ENCODE measurements around the gene GPR17. TPM values are rescaled to one million over a fixed set of nuclear protein-coding genes. Genes with fewer than 3 reads are reported as not detected.

Gene GPR17
- total RNA-seq, 1 donor from 2014 or later: 0.18 TPM

- Mint-ChIP-seq H3K27me3 (ENCODE audit: low read depth, unreplicated experiment) (peaks cover 2% of the 10 kb centered on the region), H3K4me1 (ENCODE audit: low read depth, unreplicated experiment) (peaks cover 7% of the 10 kb centered on the region), H3K9me3 (ENCODE audit: unreplicated experiment) (no peaks in the 10 kb centered on the region), H3K4me3 (ENCODE audit: unreplicated experiment) (no peak overlapping the region), H3K36me3 (ENCODE audit: low read depth, unreplicated experiment) (peaks cover 33% of the 10 kb centered on the region), H3K27ac (ENCODE audit: unreplicated experiment) (no peak overlapping the region)
- no peaks in the 10 kb centered on the region for H3K36me3 ChIP-seq (ENCODE audit: insufficient read depth, low read length)
- FAIRE-seq: no peak
- no peak overlapping the region for H3K27ac ChIP-seq (ENCODE audit: low read depth, low read length)
- H2AFZ ChIP-seq (ENCODE audit: low read depth, low read length): no peak overlapping the region
- no peaks in the 10 kb centered on the region for H4K20me1 ChIP-seq (ENCODE audit: insufficient read depth, low read length)
- no peaks in the 10 kb centered on the region for H3K79me2 ChIP-seq (ENCODE audit: insufficient read depth, low read length)
- no peaks in the 10 kb centered on the region for H3K4me1 ChIP-seq (ENCODE audit: insufficient read depth, low read length)
- no peak overlapping the region for H3K9ac ChIP-seq (ENCODE audit: low read length)
- H3K9me3 ChIP-seq (ENCODE audit: insufficient read depth, low read depth, low read length): no peaks in the 10 kb centered on the region
- no peaks in the 10 kb centered on the region for H3K27me3 ChIP-seq (ENCODE audit: insufficient read depth, low read length)
- no peak overlapping the region for H3K4me3 ChIP-seq (ENCODE audit: insufficient read depth, low read depth, low read length)
- TF ChIP-seq, protein P1, sequence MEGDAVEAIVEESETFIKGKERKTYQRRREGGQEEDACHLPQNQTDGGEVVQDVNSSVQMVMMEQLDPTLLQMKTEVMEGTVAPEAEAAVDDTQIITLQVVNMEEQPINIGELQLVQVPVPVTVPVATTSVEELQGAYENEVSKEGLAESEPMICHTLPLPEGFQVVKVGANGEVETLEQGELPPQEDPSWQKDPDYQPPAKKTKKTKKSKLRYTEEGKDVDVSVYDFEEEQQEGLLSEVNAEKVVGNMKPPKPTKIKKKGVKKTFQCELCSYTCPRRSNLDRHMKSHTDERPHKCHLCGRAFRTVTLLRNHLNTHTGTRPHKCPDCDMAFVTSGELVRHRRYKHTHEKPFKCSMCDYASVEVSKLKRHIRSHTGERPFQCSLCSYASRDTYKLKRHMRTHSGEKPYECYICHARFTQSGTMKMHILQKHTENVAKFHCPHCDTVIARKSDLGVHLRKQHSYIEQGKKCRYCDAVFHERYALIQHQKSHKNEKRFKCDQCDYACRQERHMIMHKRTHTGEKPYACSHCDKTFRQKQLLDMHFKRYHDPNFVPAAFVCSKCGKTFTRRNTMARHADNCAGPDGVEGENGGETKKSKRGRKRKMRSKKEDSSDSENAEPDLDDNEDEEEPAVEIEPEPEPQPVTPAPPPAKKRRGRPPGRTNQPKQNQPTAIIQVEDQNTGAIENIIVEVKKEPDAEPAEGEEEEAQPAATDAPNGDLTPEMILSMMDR (IDR thresholded peaks at IDR 0.05; ENCODE audit: insufficient read depth, low read depth, low read length): no peak
- no peak overlapping the region for H3K4me2 ChIP-seq (ENCODE audit: low read length)
- no peak for DNase-seq (ENCODE audit: low read depth)
These were observed 8.9 kb downstream of the GPR17 start for GRCh38 chr2:127654838-127655175.

DNA sequence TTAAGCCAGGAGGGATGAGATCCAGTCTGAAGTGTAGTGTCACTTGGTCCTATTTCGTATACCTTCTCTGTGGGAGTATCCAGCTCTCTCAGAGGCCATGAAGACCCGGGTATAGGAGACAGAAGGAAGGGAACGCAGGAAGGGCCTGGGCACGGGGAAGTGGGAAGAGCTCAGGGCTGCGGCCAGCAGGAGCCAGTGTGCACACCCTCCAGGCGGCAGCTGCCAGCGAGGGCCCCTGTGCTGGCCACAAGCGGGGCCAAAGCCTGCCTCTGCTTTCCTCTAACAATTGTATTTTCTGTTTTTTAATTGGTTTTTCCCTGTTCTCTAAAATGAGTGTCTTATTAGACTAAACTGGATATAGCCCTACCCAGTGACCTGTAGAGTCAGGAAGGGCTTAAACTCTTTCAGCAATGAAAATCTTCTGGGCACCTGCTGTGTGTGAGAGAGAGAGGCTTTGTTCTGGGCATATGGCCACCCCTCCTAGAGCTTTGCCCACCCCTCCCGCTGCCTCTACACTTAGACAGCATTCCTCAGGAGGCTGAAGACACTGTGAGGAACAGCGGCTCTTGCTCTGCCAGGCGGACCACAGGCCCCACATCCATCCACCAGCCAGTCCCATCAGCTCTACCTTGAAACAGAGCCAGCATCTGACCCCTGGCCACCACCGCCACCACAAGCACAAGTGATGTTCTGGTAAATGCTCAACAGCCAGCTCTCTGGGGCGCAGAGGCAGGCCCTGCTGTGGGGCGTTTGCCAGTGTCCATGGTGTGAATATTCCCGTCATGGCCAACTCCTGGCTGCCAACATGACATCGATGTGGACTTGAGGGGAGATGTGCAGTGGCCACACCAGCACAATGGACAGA, 9.5 kb downstream of the GPR17 start:
- H3K4me3 ChIP-seq (ENCODE audit: insufficient read depth, low read depth, low read length): no peak overlapping the region
- no peak overlapping the region for H3K9ac ChIP-seq (ENCODE audit: low read length)
- H3K36me3 ChIP-seq (ENCODE audit: insufficient read depth, low read length): no peaks in the 10 kb centered on the region
- H3K4me2 ChIP-seq (ENCODE audit: low read length): no peak overlapping the region
- H3K27me3 ChIP-seq (ENCODE audit: insufficient read depth, low read length): no peaks in the 10 kb centered on the region
- peaks cover 2% of the 10 kb centered on the region for H3K27me3 Mint-ChIP-seq (ENCODE audit: low read depth, unreplicated experiment)
- peaks cover 38% of the 10 kb centered on the region for H3K36me3 Mint-ChIP-seq (ENCODE audit: low read depth, unreplicated experiment)
- H3K4me1 Mint-ChIP-seq (ENCODE audit: low read depth, unreplicated experiment): peaks cover 13% of the 10 kb centered on the region
- H4K20me1 ChIP-seq (ENCODE audit: insufficient read depth, low read length): peaks cover 4% of the 10 kb centered on the region
- DNase-seq (ENCODE audit: low read depth) (no peak), FAIRE-seq (no peak)
- no peak overlapping the region for H3K27ac Mint-ChIP-seq (ENCODE audit: unreplicated experiment)
- H3K4me1 ChIP-seq (ENCODE audit: insufficient read depth, low read length): no peaks in the 10 kb centered on the region
- H2AFZ ChIP-seq (ENCODE audit: low read depth, low read length): no peak overlapping the region
- H3K9me3 ChIP-seq (ENCODE audit: insufficient read depth, low read depth, low read length): no peaks in the 10 kb centered on the region
- H3K79me2 ChIP-seq (ENCODE audit: insufficient read depth, low read length): no peaks in the 10 kb centered on the region
- H3K27ac ChIP-seq (ENCODE audit: low read depth, low read length): no peak overlapping the region
- H3K4me3 Mint-ChIP-seq (ENCODE audit: unreplicated experiment): no peak overlapping the region
- H3K9me3 Mint-ChIP-seq (ENCODE audit: unreplicated experiment): peaks cover 3% of the 10 kb centered on the region
- no peak for TF ChIP-seq EZH2 (IDR thresholded peaks at IDR 0.05; ENCODE audit: insufficient read depth, low read length)
- TF ChIP-seq, protein P1 (IDR thresholded peaks at IDR 0.05; ENCODE audit: insufficient read depth, low read depth, low read length): no peak

DNA sequence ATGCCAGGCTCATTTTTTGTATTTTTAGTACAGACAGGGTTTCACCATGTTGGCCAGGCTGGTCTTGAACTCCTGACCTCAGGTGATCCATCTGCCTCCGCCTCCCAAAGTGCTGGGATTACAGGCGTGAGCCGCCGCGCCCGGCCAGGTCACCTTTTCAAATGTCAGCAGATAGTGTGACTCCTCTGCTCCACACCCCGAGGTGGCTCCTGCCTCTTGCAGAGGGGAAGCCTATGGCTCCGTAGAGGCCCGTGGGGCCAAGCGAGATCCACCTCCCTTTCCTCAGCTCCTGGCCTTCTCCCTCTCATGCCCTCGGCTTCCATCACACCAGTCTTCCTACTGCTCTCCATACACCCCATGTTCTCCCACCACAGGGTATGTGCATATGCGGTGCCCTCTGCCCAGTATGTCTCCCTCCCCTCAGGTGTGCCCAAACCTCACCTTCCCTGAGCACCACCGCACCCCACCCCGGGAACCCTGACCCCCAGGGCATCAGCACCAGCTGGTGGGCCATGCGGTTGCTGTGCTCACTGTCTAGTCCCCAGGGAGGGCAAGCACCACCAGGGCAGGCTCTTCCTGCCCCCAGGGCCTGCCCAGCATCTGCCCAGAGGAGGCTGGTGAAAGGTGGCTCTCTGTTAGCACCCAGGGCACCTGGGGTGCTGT, 10.7 kb downstream of the GPR17 start:
- H3K9me3 Mint-ChIP-seq (ENCODE audit: unreplicated experiment): peaks cover 3% of the 10 kb centered on the region
- H3K36me3 Mint-ChIP-seq (ENCODE audit: low read depth, unreplicated experiment): peaks cover 43% of the 10 kb centered on the region
- no peak for TF ChIP-seq EZH2 (IDR thresholded peaks at IDR 0.05; ENCODE audit: insufficient read depth, low read length)
- TF ChIP-seq, protein P1 (IDR thresholded peaks at IDR 0.05; ENCODE audit: insufficient read depth, low read depth, low read length): no peak
- Histone ChIP-seq H3K9ac (ENCODE audit: low read length) (no peak overlapping the region), H3K4me2 (ENCODE audit: low read length) (no peak overlapping the region), H3K4me3 (ENCODE audit: insufficient read depth, low read depth, low read length) (no peak overlapping the region), H2AFZ (ENCODE audit: low read depth, low read length) (no peak overlapping the region), H4K20me1 (ENCODE audit: insufficient read depth, low read length) (peaks cover 12% of the 10 kb centered on the region), H3K27me3 (ENCODE audit: insufficient read depth, low read length) (no peaks in the 10 kb centered on the region), H3K27ac (ENCODE audit: low read depth, low read length) (no peak overlapping the region), H3K9me3 (ENCODE audit: insufficient read depth, low read depth, low read length) (no peaks in the 10 kb centered on the region), H3K79me2 (ENCODE audit: insufficient read depth, low read length) (peaks cover 3% of the 10 kb centered on the region), H3K4me1 (ENCODE audit: insufficient read depth, low read length) (no peaks in the 10 kb centered on the region), H3K36me3 (ENCODE audit: insufficient read depth, low read length) (no peaks in the 10 kb centered on the region)
- no peak for FAIRE-seq
- no peak for DNase-seq (ENCODE audit: low read depth)
- H3K4me3 Mint-ChIP-seq (ENCODE audit: unreplicated experiment): no peak overlapping the region
- no peak overlapping the region for H3K27ac Mint-ChIP-seq (ENCODE audit: unreplicated experiment)
- H3K27me3 Mint-ChIP-seq (ENCODE audit: low read depth, unreplicated experiment): peaks cover 2% of the 10 kb centered on the region
- peaks cover 20% of the 10 kb centered on the region for H3K4me1 Mint-ChIP-seq (ENCODE audit: low read depth, unreplicated experiment)

Data from astrocyte (in vitro differentiated cells and primary cell).